ENCODE results near the gene SPC24. TPM values are rescaled to one million over a fixed set of nuclear protein-coding genes. Genes with fewer than 3 reads are reported as not detected.
"Not testable (repeated sequence)": the region's sequence is repeated elsewhere in the genome, so short reads cannot be mapped to it uniquely, and the experiment has no call there.

Gene SPC24
- total and polyA plus RNA-seq, 2 donors (not counting 1 experiment from before 2014, with no cell fraction given), result 0.12 to 0.15 TPM

DNA sequence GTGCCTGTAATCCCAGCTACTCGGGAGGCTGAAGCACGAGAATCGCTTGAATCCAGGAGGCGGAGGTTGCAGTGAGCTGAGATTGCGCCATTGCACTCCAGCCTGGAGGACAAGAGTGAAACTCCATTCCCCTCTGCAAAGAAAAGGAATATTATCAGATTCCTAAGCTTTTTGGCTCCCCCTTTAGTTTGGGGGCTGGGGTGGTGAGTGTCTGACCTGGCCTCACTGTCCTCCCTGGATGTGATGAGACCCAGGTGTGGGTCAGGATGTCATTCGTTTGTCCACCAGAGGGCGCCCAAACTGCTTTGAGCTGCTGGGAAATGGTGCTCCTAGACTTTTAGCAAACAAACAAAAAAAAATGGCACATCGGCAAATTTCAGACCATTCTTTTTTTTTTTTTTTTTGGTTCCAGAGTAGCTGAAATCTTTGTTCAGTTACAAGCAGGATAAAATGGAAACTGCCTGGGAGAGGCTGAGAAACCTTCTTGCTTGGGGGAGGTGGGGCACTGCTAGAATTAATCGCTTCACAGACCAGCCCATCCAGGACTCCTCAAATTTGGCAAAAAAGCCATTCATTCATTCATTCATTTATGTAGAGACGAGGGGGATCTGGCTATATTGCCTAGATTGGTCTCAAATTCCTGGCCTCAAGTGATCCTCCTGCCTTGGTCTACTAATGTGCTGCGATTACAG lies 29.4 kb downstream of the SPC24 start:
- Histone ChIP-seq H3K4me1 (ENCODE audit: control insufficient read depth in 2 of 2, insufficient read depth in 2 of 2, low read length in 2 of 2) (peaks cover 0 to 5% of the 10 kb centered on the region in 2 donors), H4K20me1 (ENCODE audit: control insufficient read depth, insufficient read depth, low read length, poor library complexity, severe bottlenecking) (no peaks in the 10 kb centered on the region), H3K79me2 (ENCODE audit: control insufficient read depth, insufficient read depth, low read length) (no peaks in the 10 kb centered on the region), H3K27ac (ENCODE audit: low read length in 2 of 2) (no peak overlapping the region), H3K9me3 (ENCODE audit: control extremely low read depth in 1 of 3, control insufficient read depth in 2 of 3, insufficient read depth in 1 of 3, low read length in 2 of 3) (peaks cover 0 to 3% (median 0%) of the 10 kb centered on the region in 3 donors), H2AFZ (ENCODE audit: insufficient read depth, low read depth, low read length, poor library complexity, severe bottlenecking) (no peak overlapping the region), H3K4me2 (replicated peaks; ENCODE audit: low read depth, low read length, poor library complexity, severe bottlenecking) (no peak overlapping the region), H3K4me3 (ENCODE audit: control extremely low read depth in 1 of 5, extremely low read depth in 1 of 5, insufficient read depth in 1 of 5, low read depth in 2 of 5, low read length in 4 of 5) (no peak overlapping the region), H3K9ac (ENCODE audit: low read length) (no peak overlapping the region), H3K36me3 (replicated peaks in 1 of 2; ENCODE audit: control extremely low read depth in 1 of 2, control insufficient read depth in 1 of 2, extremely low read depth in 1 of 2, insufficient read depth in 2 of 2, low read length in 1 of 2) (peaks cover 0 to 1% of the 10 kb centered on the region in 2 experiments), H3K27me3 (replicated peaks in 1 of 4; ENCODE audit: control extremely low read depth in 1 of 4, control insufficient read depth in 3 of 4, insufficient read depth in 4 of 4, low read length in 3 of 4) (no peaks in the 10 kb centered on the region)
- TF ChIP-seq EZH2 (IDR thresholded peaks at IDR 0.05; ENCODE audit: borderline replicate concordance, insufficient read depth, low read depth, low read length, poor library complexity, severe bottlenecking) (no peak), CTCF (IDR thresholded peaks at IDR 0.05) (peak; percentile 90)
- CTCF ChIA-PET, result interaction anchor here (0.5 to 8.2 kb wide), 57 partner anchors 9 to 1020 kb away, joined by 3 to 179 read pairs (median 4); partner anchors contain the start of genes LDLR and PPAN
- H3K4me3 Mint-ChIP-seq, result no peak overlapping the region
- no peaks in the 10 kb centered on the region for H3K27me3 Mint-ChIP-seq
- H3K9me3 Mint-ChIP-seq (ENCODE audit: insufficient read depth), result no peaks in the 10 kb centered on the region
- intact Hi-C loops (cut with micrococcal nuclease), result loop anchor here (1.0 to 2.0 kb wide), 2 partner anchors 79 to 90 kb away; no protein-coding TSS in a partner anchor
- POLR2A ChIA-PET, result interaction anchor here (0.6 kb wide), 2 partner anchors 166 to 455 kb away, joined by 3 to 4 read pairs; no protein-coding TSS in a partner anchor
- H3K4me1 Mint-ChIP-seq, result peaks cover 7% of the 10 kb centered on the region
- ATAC-seq (ENCODE audit: low read depth) (peak; percentile 62), DNase-seq (peak; percentile 83)
- 69% methylated on average over 8 of the region's 11 CpGs for WGBS (ENCODE audit: insufficient coverage)
- H3K27ac Mint-ChIP-seq, result no peak overlapping the region

- H3K4me1 Mint-ChIP-seq; H3K9ac ChIP-seq (ENCODE audit: low read length); H3K27me3 ChIP-seq (replicated peaks in 1 of 4; ENCODE audit: control extremely low read depth in 1 of 4, control insufficient read depth in 3 of 4, insufficient read depth in 4 of 4, low read length in 3 of 4); ATAC-seq (ENCODE audit: low read depth); H3K27me3 Mint-ChIP-seq; H3K27ac ChIP-seq (ENCODE audit: low read length in 2 of 2); H3K4me3 Mint-ChIP-seq; DNase-seq; H3K4me3 ChIP-seq (ENCODE audit: control extremely low read depth in 1 of 5, extremely low read depth in 1 of 5, insufficient read depth in 1 of 5, low read depth in 2 of 5, low read length in 4 of 5); H4K20me1 ChIP-seq (ENCODE audit: control insufficient read depth, insufficient read depth, low read length, poor library complexity, severe bottlenecking); H3K9me3 ChIP-seq (ENCODE audit: control extremely low read depth in 1 of 3, control insufficient read depth in 2 of 3, insufficient read depth in 1 of 3, low read length in 2 of 3); intact Hi-C loops (cut with micrococcal nuclease); H3K4me2 ChIP-seq (replicated peaks; ENCODE audit: low read depth, low read length, poor library complexity, severe bottlenecking); H3K9me3 Mint-ChIP-seq (ENCODE audit: insufficient read depth); H3K79me2 ChIP-seq (ENCODE audit: control insufficient read depth, insufficient read depth, low read length); H3K36me3 ChIP-seq (replicated peaks in 1 of 2; ENCODE audit: control extremely low read depth in 1 of 2, control insufficient read depth in 1 of 2, extremely low read depth in 1 of 2, insufficient read depth in 2 of 2, low read length in 1 of 2); POLR2A ChIA-PET; H3K4me1 ChIP-seq (ENCODE audit: control insufficient read depth in 2 of 2, insufficient read depth in 2 of 2, low read length in 2 of 2); H3K27ac Mint-ChIP-seq; H2AFZ ChIP-seq (ENCODE audit: insufficient read depth, low read depth, low read length, poor library complexity, severe bottlenecking): not testable (repeated sequence)
- CTCF ChIA-PET, result interaction anchor here (0.6 to 8.2 kb wide), 2 partner anchors 90 to 236 kb away, joined by 3 to 179 read pairs; no protein-coding TSS in a partner anchor
- 100% methylated on average over 4 of the region's 4 CpGs for WGBS (ENCODE audit: insufficient coverage)
Observed at GRCh38 chr19:11124157-11124556, 31.4 kb downstream of the SPC24 start.

Data from B cell (primary cell).